Body of pancreas (tissue), 4 donors: ENCODE measurements around the gene DSTN.

Source experiments
- CTCF ChIP-seq, 7 experiments: fragments of 450-650 bp in 4 of 7; fragments of 200-600 bp in 3 of 7; sonication (generic) in 3 of 7; IDR thresholded peaks; one replicate each; pipeline ENCODE4 v1.5.1; 2016 to 2019; ENCODE audit warnings: antibody characterized with exemption in 7 of 7
- POLR2A ChIP-seq, 3 donors: fragments of 450-650 bp; IDR thresholded peaks; one replicate each; pipeline ENCODE4 v1.6.1; 2016; ENCODE audit warnings: antibody characterized with exemption in 3 of 3, mild to moderate bottlenecking in 2 of 3

- TF ChIP-seq POLR2A (IDR thresholded peaks at IDR 0.05) (no peak), CTCF (IDR thresholded peaks at IDR 0.05) (no peak)
These were observed 38.2 kb upstream of the DSTN start for GRCh38 chr20:17531665-17532025.
